HepG2 (cell line): Measurements from ENCODE around the gene RAB30. TPM values are rescaled to one million over a fixed set of nuclear protein-coding genes. Genes with fewer than 3 reads are reported as not detected.

Experiments
- CEBPB ChIP-seq: IDR thresholded peaks from 2 replicates; pipeline ENCODE4 v1.6.1; 2011; ENCODE audit warnings: low read depth, low read length, improper control_type of control experiment, borderline replicate concordance
- FIP1L1 ChIP-seq: fragments of 200-400 bp; formaldehyde crosslinking; IDR thresholded peaks from 2 replicates; pipeline ENCODE4 v1.6.1; 2018; ENCODE audit warnings: low read depth, mild to moderate bottlenecking, low read length, moderate library complexity, borderline replicate concordance; ENCODE audit not compliant: insufficient read depth
- FOXK2 ChIP-seq: fragments of 450-650 bp; IDR thresholded peaks from 2 replicates; pipeline ENCODE4 v1.6.1; 2016
- FOXO1 ChIP-seq: sonication (generic); formaldehyde crosslinking; IDR thresholded peaks from 2 replicates; pipeline ENCODE4 v1.4.0; 2020; ENCODE audit warnings: missing genetic modification reagents
- GFI1 ChIP-seq: sonication (generic); formaldehyde crosslinking; IDR thresholded peaks from 2 replicates; pipeline ENCODE4 v1.5.0; 2020; ENCODE audit warnings: missing genetic modification reagents, mild to moderate bottlenecking, borderline replicate concordance
- HDAC2 ChIP-seq: sonication (generic); formaldehyde crosslinking; IDR thresholded peaks from 2 replicates; pipeline ENCODE4 v1.4.0; 2020; ENCODE audit warnings: missing genetic modification reagents
- KDM4B ChIP-seq: sonication (generic); formaldehyde crosslinking; IDR thresholded peaks from 2 replicates; pipeline ENCODE4 v1.4.0; 2020; ENCODE audit warnings: missing genetic modification reagents
- MAFF ChIP-seq: IDR thresholded peaks from 2 replicates; pipeline ENCODE4 v1.6.1; 2011; ENCODE audit warnings: low read depth, low read length, improper control_type of control experiment
- MXD1 ChIP-seq: sonication (generic); formaldehyde crosslinking; IDR thresholded peaks from 2 replicates; pipeline ENCODE4 v1.4.0; 2020; ENCODE audit warnings: mild to moderate bottlenecking, missing genetic modification reagents
- MYC ChIP-seq: sonication (generic); formaldehyde crosslinking; IDR thresholded peaks from 2 replicates; pipeline ENCODE4 v1.9.0; 2021; ENCODE audit warnings: missing genetic modification reagents, borderline replicate concordance
- MYNN ChIP-seq: sonication (generic); formaldehyde crosslinking; IDR thresholded peaks from 2 replicates; pipeline ENCODE4 v1.4.0; 2020; ENCODE audit warnings: mild to moderate bottlenecking, low read depth, missing genetic modification reagents
- NFIB ChIP-seq: sonication (generic); formaldehyde crosslinking; IDR thresholded peaks from 2 replicates; pipeline ENCODE4 v1.9.0; 2021; ENCODE audit warnings: missing genetic modification reagents, mild to moderate bottlenecking, borderline replicate concordance
- PCBP2 ChIP-seq: fragments of 200-400 bp; formaldehyde crosslinking; optimal IDR thresholded peaks from 2 replicates; pipeline ENCODE3; 2018; ENCODE audit warnings: low read length, low read depth; ENCODE audit not compliant: poor library complexity, severe bottlenecking
- PHF5A ChIP-seq: IDR thresholded peaks from one replicate; pipeline ENCODE4 v1.6.1; 2018; ENCODE audit warnings: low read depth, missing genetic modification reagents; ENCODE audit not compliant: unreplicated experiment
- POLR2AphosphoS5 ChIP-seq: IDR thresholded peaks from 2 replicates; pipeline ENCODE4 v1.6.1; 2012; ENCODE audit warnings: low read depth, low read length
- SP2 ChIP-seq: sonication (generic); formaldehyde crosslinking; IDR thresholded peaks from 2 replicates; pipeline ENCODE4 v1.5.1; 2020; ENCODE audit warnings: mild to moderate bottlenecking, missing genetic modification reagents
- TBL1XR1 ChIP-seq: fragments of 150-350 bp; IDR thresholded peaks from 2 replicates; pipeline ENCODE4 v1.6.1; 2014; ENCODE audit warnings: borderline replicate concordance, low read length; ENCODE audit not compliant: partially characterized antibody
- TEAD2 ChIP-seq: sonication (generic); formaldehyde crosslinking; IDR thresholded peaks from 2 replicates; pipeline ENCODE4 v1.9.0; 2021; ENCODE audit warnings: missing genetic modification reagents
- TRAFD1 ChIP-seq: sonication (generic); formaldehyde crosslinking; IDR thresholded peaks from 2 replicates; pipeline ENCODE4 v1.5.1; 2020; ENCODE audit warnings: missing genetic modification reagents, mild to moderate bottlenecking, borderline replicate concordance
- ZFP82 ChIP-seq: sonication (generic); formaldehyde crosslinking; IDR thresholded peaks from 2 replicates; pipeline ENCODE4 v1.5.1; 2020; ENCODE audit warnings: mild to moderate bottlenecking, missing genetic modification reagents, borderline replicate concordance
- ZNF354B ChIP-seq: sonication (generic); formaldehyde crosslinking; IDR thresholded peaks from 2 replicates; pipeline ENCODE4 v1.8.0; 2022; ENCODE audit warnings: mild to moderate bottlenecking, missing genetic modification reagents
- ZNF460 ChIP-seq: sonication (generic); formaldehyde crosslinking; IDR thresholded peaks from 2 replicates; pipeline ENCODE4 v1.5.1; 2020; ENCODE audit warnings: missing genetic modification reagents, mild to moderate bottlenecking, borderline replicate concordance
- ZNF589 ChIP-seq: sonication (generic); formaldehyde crosslinking; conservative IDR thresholded peaks from 2 replicates; pipeline ENCODE4 v1.8.0; 2022; ENCODE audit warnings: mild to moderate bottlenecking, moderate library complexity, missing genetic modification reagents
- ZNF737 ChIP-seq: sonication (generic); formaldehyde crosslinking; IDR thresholded peaks from 2 replicates; pipeline ENCODE4 v1.5.0; 2020; ENCODE audit warnings: missing genetic modification reagents, mild to moderate bottlenecking, borderline replicate concordance
- ZSCAN30 ChIP-seq: sonication (generic); formaldehyde crosslinking; IDR thresholded peaks from 2 replicates; pipeline ENCODE4 v1.5.0; 2020; ENCODE audit warnings: mild to moderate bottlenecking, missing genetic modification reagents
- polyA plus RNA-seq, 8 experiments: library from polyadenylated mRNA; depleted of rRNA in 3 of 8; stranded (reverse) in 7 of 8; unstranded in 1 of 8; fragments of >200 nt; fragmentation: Illumina TruSeq in 4 of 8; extraction: Trizol in 4 of 8; gene quantifications; 2 replicates each; pipeline versions ENCODE4 v1.2.1 to v1.2.3, GENCODE V29; 2011 to 2016; ENCODE audit warnings: low read depth in 4 of 8, missing spikeins in 1 of 8, mixed read lengths in 1 of 8; ENCODE audit not compliant: insufficient read depth in 1 of 8
- total RNA-seq, 5 experiments: library from RNA; depleted of rRNA; stranded (reverse); fragments of >200 nt; fragmentation: Illumina TruSeq; extraction: Trizol; gene quantifications; 2 replicates each; pipeline ENCODE4 v1.2.3, GENCODE V29; 2016; ENCODE audit warnings: low read depth in 1 of 5

The RAB30 gene
- total and polyA plus RNA-seq, 2 of the 13 experiments (the other 11 are each of a cell fraction or from before 2014, with no cell fraction given) = 3.7 to 5.0 TPM

- peak; percentile 71 for TF ChIP-seq MYC (CRISPR knock-in tag)
- TF ChIP-seq ZNF737 (CRISPR knock-in tag) = no peak
- peak; percentile 90 for TF ChIP-seq HDAC2
- TF ChIP-seq ZNF589 (CRISPR knock-in tag) = no peak
- TF ChIP-seq SP2 (CRISPR knock-in tag) = peak; percentile 49
- TF ChIP-seq ZNF354B (CRISPR knock-in tag) = no peak
- TF ChIP-seq ZFP82 = peak; percentile 85; the same call in 1 of the 2 replicates
- peak; percentile 94 for TF ChIP-seq POLR2AphosphoS5
- peak; percentile 55; the same call in 1 of the 2 replicates for TF ChIP-seq FIP1L1
- TF ChIP-seq MXD1 (CRISPR knock-in tag) = peak; percentile 62; the same call in 1 of the 2 replicates
- peak; percentile 30 for TF ChIP-seq MAFF
- TF ChIP-seq MYNN = no peak; the same call in 1 of the 2 replicates
- TF ChIP-seq PHF5A = no peak
- TF ChIP-seq FOXK2 = no peak
- TF ChIP-seq FOXO1 (CRISPR knock-in tag) = peak; percentile 15; the same call in 1 of the 2 replicates
- peak; percentile 68; the same call in 1 of the 2 replicates for TF ChIP-seq GFI1
- no peak for TF ChIP-seq ZSCAN30 (CRISPR knock-in tag)
- TF ChIP-seq CEBPB = peak; percentile 66
- peak; percentile 57 for TF ChIP-seq TBL1XR1
- no peak for TF ChIP-seq TEAD2 (CRISPR knock-in tag)
- TF ChIP-seq KDM4B (CRISPR knock-in tag) = no peak
- no peak for TF ChIP-seq ZNF460 (CRISPR knock-in tag)
- TF ChIP-seq PCBP2 = no peak
- no peak; the same call in 1 of the 2 replicates for TF ChIP-seq TRAFD1 (CRISPR knock-in tag)
- TF ChIP-seq NFIB (CRISPR knock-in tag) = no peak
These were observed at the start of gene RAB30 (continued) for GRCh38 chr11:83071567-83072349.
